GM12865 (cell line): ENCODE results near the gene PILRB.
A peak's percentile ranks its signal among the peaks of the same experiment; 100 is the strongest.
"Not testable (repeated sequence)": the region's sequence is repeated elsewhere in the genome, so short reads cannot be mapped to it uniquely, and the experiment has no call there.

Experiments used
- DNase-seq: peaks from one replicate; pipeline ENCODE4 v3.0.0; 2010; ENCODE audit warnings: low read depth
- H3K4me3 ChIP-seq: 2 replicates; pipeline ENCODE4 v1.5.1; 2011; ENCODE audit warnings: mild to moderate bottlenecking, low read depth, low read length, control low read depth
- CTCF ChIP-seq: IDR thresholded peaks from 2 replicates; pipeline ENCODE4 v1.5.1; 2011; ENCODE audit warnings: low read length, control low read depth, low read depth, inconsistent platforms; ENCODE audit not compliant: insufficient read depth; ENCODE audit errors: missing control alignments

The PILRB gene

DNA sequence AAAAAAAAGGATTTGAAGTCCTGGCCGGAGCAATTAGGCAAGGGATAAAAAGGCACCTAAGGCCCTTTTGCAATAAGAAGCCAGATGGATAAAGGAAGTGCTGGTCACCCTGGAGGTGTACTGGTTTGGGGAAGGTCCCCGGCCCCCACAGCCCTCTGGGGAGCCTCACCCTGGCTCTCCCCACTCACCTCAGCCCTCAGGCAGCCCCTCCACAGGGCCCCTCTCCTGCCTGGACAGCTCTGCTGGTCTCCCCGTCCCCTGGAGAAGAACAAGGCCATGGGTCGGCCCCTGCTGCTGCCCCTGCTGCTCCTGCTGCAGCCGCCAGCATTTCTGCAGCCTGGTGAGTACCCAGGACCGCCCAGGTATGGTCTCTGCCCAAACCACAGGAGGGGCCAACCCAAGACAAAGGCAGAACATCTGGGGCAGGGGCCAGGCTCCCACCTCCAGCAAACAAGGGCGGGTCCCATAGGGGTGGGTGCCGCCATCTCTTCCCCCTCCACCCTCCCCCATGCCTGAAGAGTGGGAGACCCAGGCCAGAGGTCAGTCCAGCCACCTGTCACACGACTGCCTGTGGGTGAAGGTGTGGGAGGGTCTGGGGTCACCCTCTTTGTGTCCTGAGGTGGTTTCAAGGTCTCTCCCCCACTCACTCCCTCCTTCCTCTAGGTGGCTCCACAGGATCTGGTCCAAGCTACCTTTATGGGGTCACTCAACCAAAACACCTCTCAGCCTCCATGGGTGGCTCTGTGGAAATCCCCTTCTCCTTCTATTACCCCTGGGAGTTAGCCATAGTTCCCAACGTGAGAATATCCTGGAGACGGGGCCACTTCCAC, at the start of gene PILRB:
PILRB (plus strand) TSS at position 91 of the 830 bp plus-strand sequence; CDS start at position 277, 186 bp downstream.
- no peak within 1 kb of the TSS for H3K4me3 ChIP-seq
- peak; percentile 38 for DNase-seq
- peak; percentile 26 for TF ChIP-seq CTCF

- not testable (repeated sequence) for DNase-seq
Observed at GRCh38 chr7:100318329-100318728, 39.6 kb upstream of the PILRB start.

GRCh38 chr7:100321648-100322047, 36.3 kb upstream of the PILRB start:
- not testable (repeated sequence) for DNase-seq, H3K4me3 ChIP-seq

More at GRCh38 chr7:100318329-100318728, 39.6 kb upstream of the PILRB start:
- not testable (repeated sequence) for H3K4me3 ChIP-seq

- H3K4me3 ChIP-seq: not testable (repeated sequence)
- DNase-seq: peak; percentile 46
Observed at GRCh38 chr7:100324194-100324593, 33.7 kb upstream of the PILRB start.

DNA sequence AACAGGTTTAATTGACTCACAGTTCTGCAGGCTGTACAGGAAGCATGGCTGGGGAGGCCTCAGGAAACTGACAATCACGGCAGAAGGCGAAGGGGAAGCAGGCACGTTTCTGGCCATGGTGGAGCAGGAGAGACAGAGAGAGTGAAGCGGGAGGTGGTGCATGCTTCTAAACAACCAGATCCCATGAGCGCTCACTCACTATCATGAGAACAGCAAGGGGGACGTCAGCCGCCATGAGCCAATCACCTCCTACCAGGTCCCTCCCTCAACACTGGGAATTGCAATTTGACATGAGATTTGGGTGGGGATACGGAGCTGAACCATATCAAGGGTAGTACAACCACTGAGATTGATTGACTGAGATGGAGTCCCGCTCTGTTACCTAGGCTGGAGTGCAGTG, 32.2 kb upstream of the PILRB start:
- DNase-seq, H3K4me3 ChIP-seq: not testable (repeated sequence)

DNA sequence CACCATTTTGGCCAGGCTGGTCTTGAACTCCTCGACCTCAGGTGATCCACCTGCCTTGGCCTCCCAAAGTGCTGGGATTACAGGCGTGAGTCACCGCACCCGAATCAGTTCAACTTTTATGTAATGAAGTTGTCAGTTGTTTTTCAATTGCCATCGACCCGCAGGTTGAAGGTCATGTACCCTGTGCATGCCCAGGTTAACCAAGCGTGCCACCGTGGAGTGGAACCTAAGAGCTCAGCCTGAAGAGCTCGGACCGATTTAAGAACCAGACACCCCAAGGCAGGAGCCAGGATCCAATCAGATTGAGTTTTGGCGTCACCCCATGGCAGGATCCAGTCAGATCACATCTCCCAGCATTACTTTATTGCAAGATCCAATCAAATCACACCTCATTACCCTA, 31.0 kb upstream of the PILRB start:
- not testable (repeated sequence) for DNase-seq, H3K4me3 ChIP-seq

GRCh38 chr7:100335566-100336466, 22.1 kb upstream of the PILRB start:
- peak overlapping the region; percentile 64 for H3K4me3 ChIP-seq
- DNase-seq: peak; percentile 94

- H3K4me3 ChIP-seq, DNase-seq: not testable (repeated sequence)
Observed at GRCh38 chr7:100338083-100338696, 19.7 kb upstream of the PILRB start.

DNA sequence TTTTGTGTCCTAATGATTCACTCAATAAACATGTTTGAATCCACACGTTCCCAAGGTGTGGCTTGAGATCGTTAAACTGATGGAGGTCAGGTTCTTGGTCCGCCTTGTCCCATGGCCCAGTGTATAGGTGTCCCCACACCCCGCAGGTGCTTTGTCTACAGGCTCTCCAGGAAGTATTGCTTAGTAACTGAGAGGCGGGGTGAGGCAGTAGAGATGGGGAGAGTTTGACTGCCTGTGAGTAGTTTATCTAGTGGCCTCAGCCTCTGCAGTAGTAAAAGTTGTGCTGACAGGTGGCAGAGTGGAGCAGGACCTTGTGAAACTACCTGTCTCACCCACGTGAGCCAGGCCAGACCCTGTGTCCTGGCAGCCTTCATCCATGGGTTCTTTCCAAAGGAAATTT, 16.6 kb upstream of the PILRB start:
- DNase-seq, H3K4me3 ChIP-seq: not testable (repeated sequence)

DNA sequence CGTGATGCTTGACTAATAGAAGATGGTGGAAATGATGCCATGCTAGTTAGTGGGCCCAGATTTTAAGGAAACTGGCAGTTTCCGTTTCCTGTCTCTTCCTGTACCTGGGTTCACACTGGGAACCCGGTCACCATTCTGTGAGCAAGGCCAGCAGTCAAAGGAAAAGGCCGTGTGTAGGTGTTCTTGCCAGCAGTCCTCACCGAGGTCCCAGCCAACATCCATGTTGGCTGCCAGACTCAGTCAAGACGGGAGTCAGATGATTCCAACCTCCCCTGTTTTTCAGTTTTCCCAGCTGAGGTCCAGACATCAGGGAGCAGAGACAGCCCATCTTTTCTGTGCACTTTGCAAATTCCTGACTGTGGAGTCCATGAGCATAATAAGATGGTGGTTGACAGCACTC, 15.2 kb upstream of the PILRB start:
- DNase-seq: no peak
- TF ChIP-seq CTCF: no peak
- H3K4me3 ChIP-seq: no peak overlapping the region

DNA sequence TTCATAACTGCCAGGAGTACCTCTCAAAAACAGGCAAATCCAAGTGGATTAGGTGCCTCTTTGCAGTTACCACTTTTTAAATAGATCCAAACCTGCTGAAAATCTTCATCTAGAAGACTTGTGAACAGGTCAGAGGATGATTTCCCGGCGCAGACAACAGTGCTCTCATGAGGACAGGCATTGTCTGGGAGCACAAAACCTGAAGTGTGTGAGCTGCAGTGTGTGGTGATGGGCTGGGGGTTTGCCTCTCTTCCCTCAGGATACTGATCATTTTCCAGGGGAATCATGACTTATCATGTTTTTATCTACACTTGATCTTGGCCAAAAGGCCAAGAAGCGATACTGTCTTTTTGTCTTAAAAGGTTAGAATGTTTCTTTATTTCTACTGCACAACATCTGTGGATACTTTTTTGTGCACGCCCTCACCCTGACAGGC, 13.8 kb upstream of the PILRB start:
- H3K4me3 ChIP-seq, DNase-seq: not testable (repeated sequence)
